C4-2B (cell line): ENCODE data around the gene LAIR2.

Source experiments
- H3K27ac ChIP-seq: fragments of 450-650 bp; 2 replicates; pipeline ENCODE4 v1.5.1; 2017
- CTCF ChIP-seq: fragments of 450-650 bp; conservative IDR thresholded peaks from 2 replicates; pipeline ENCODE4 v1.5.1; 2017; ENCODE audit warnings: mild to moderate bottlenecking
- ZFX ChIP-seq: fragments of 450-650 bp; IDR thresholded peaks from 2 replicates; pipeline ENCODE4 v1.6.1; 2017

Gene LAIR2

GRCh38 chr19:54458648-54459281 lies 43.9 kb upstream of the LAIR2 start:
- no peak for TF ChIP-seq ZFX

GRCh38 chr19:54459282-54460229 lies 43.1 kb upstream of the LAIR2 start:
- H3K27ac ChIP-seq: no peak overlapping the region; the same call in 1 of the 2 replicates
- no peak for TF ChIP-seq ZFX
- TF ChIP-seq CTCF: no peak

More at GRCh38 chr19:54458648-54459281, 43.9 kb upstream of the LAIR2 start:
- H3K27ac ChIP-seq: no peak overlapping the region

GRCh38 chr19:54460230-54461005 lies 42.2 kb upstream of the LAIR2 start:
- H3K27ac ChIP-seq: no peak overlapping the region; the same call in 1 of the 2 replicates
- no peak for TF ChIP-seq CTCF
- no peak for TF ChIP-seq ZFX

GRCh38 chr19:54461210-54461609 lies 41.4 kb upstream of the LAIR2 start:
- TF ChIP-seq CTCF (no peak), ZFX (no peak)
- H3K27ac ChIP-seq: peak overlapping the region; percentile 100

GRCh38 chr19:54461613-54462012 lies 41.0 kb upstream of the LAIR2 start:
- peak overlapping the region; percentile 100 for H3K27ac ChIP-seq
- TF ChIP-seq CTCF (no peak), ZFX (no peak)

- peak overlapping the region; percentile 100 for H3K27ac ChIP-seq
- TF ChIP-seq CTCF: no peak
- TF ChIP-seq ZFX: no peak
Observed at GRCh38 chr19:54462047-54462654, 40.5 kb upstream of the LAIR2 start.
